ENCODE measurements around the gene RPL36AL.
A peak's percentile ranks its signal among the peaks of the same experiment; 100 is the strongest.
"Not testable (repeated sequence)": the region's sequence is repeated elsewhere in the genome, so short reads cannot be mapped to it uniquely, and the experiment has no call there.

RPL36AL gene

DNA sequence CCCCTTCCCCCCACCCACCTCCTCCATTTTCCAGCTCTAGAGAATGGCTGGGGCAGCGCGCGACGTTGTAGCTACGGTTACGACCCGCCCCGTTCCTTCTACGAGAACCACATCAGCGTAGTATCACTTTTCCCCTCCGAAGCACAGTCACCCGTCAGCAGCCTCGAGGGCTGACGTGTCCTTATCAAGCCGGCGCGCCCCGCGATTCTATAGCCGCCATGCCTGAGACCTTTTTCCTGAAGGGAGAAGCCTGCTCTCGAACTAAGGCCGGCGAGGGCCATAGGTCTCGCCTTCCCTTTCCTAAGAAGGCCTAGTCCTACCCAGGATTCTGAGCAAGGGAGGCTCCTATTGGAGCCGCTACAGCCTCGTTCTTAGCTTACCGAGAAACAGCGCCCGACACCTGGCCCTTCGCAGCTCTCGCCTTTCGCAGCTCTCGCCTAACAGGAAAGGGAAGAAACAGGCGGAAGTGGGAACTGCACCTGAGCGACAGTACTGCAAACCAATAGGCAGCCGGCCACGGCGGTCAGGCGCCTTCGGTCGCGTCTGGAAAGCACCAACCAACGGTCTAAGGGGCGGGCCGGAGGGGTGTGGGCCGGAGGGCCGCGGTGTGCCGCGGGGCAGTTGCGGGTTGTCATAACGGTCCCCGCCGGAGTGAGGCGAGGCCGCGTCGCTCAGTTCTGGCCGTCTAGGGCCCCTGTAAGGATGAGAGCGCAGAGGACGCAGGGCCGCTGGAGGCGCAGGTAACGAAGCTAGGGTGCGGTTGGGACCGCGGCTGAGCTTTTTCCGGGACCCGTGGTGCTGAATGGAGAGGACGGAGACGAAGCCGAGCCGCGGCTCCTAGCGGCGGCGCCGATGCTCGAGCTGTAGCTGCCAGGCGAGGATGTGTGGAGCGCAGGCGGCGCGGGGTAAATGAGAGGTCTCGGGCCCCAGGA lies at the start of gene RPL36AL, which contains the start of gene MGAT2:
RPL36AL (minus strand) TSS at position 445 of the 932 bp plus-strand sequence. CDS start 1,522 bp downstream, outside the sequence.
MGAT2 (plus strand) TSS at position 618 of the 932 bp plus-strand sequence. CDS start 470 bp downstream, outside the sequence.
- peak; percentile 98 for DNase-seq (ENCODE audit: low spot score)
- TF ChIP-seq, protein P1, sequence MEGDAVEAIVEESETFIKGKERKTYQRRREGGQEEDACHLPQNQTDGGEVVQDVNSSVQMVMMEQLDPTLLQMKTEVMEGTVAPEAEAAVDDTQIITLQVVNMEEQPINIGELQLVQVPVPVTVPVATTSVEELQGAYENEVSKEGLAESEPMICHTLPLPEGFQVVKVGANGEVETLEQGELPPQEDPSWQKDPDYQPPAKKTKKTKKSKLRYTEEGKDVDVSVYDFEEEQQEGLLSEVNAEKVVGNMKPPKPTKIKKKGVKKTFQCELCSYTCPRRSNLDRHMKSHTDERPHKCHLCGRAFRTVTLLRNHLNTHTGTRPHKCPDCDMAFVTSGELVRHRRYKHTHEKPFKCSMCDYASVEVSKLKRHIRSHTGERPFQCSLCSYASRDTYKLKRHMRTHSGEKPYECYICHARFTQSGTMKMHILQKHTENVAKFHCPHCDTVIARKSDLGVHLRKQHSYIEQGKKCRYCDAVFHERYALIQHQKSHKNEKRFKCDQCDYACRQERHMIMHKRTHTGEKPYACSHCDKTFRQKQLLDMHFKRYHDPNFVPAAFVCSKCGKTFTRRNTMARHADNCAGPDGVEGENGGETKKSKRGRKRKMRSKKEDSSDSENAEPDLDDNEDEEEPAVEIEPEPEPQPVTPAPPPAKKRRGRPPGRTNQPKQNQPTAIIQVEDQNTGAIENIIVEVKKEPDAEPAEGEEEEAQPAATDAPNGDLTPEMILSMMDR (IDR thresholded peaks at IDR 0.05; ENCODE audit: extremely low read depth, missing control alignments), result no peak

DNA sequence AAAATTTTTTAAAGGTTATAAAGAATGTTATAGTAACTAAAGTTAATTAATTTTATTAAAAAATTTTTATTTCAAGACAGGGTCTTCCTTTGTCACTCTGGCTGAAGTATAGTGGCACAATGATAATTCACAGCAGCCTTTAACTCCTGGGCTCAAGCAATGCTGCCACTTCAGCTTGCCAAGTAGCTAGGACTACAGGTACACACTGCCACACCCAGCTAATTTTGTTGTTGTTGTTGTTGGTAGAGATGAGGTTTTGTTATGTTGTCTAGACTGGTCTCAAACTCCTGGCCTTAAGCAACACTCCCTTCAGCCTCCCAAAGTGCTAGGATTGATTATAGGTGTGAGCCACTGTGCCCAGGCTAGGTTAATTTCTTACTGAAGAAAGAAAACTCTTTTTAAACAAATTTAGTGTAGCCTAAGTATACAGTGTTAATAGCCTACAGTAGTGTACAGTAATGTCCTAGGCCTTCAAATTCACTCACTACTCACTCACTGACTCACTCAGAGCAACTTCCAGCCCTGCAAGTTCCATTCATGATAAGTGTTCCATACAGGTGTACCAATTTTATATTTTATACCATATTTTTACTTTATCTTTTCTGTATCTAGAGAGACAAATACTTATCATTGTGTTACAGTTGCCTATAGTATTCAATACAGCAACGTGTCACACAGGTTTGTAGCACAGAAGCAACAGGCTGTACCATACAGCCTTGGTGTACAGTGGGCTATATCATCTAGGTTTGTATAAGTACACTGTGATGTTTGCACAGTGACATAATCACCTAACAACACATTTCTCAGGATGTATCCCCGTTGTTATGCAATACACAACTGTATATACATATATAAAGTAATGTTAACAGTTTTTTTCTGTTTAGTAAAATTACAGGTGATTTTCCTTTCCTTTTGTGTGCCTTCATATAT lies 39.4 kb upstream of the RPL36AL start:
- TF ChIP-seq, protein P1 (IDR thresholded peaks at IDR 0.05; ENCODE audit: extremely low read depth, missing control alignments), result no peak
- no peak for DNase-seq (ENCODE audit: low spot score)

DNA sequence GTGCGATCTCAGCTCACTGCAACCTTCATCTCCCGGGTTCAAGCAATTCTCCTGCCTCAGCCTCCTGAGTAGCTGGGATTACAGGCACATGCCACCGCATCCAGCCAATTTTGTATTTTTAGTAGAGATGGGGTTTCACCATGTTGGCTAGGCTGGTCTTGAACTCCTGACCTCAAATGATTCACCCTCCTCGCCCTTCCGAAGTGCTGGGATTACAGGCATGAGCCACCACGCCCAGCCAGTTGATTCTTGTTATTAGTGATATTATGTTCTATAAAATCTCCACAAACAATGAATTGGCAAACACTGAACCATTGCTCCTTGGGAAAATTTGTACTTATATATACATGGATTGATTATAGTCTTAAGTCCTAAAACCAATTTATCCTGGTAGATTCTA lies 37.1 kb upstream of the RPL36AL start:
- DNase-seq (ENCODE audit: low spot score), result not testable (repeated sequence)

DNA sequence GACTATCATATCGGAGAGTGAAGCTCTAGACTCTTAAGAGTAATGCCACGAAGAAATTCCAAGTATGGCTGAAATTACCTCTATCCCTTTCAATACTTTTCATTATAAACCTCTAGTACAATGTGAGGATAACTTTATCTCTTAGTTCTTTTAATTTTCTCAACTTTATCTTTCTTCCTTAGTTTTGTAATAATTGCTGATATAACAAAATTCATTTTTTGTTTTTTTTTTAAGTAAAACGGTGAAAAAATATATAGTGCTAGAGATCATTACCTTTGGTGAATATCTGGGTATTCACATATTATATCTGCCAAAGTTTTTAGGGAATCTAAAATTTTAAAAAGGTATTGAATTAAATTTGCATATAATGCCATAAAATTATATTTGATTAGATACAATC lies 34.1 kb upstream of the RPL36AL start:
- no peak for DNase-seq (ENCODE audit: low spot score)
- TF ChIP-seq, protein P1 (IDR thresholded peaks at IDR 0.05; ENCODE audit: extremely low read depth, missing control alignments), result no peak

DNA sequence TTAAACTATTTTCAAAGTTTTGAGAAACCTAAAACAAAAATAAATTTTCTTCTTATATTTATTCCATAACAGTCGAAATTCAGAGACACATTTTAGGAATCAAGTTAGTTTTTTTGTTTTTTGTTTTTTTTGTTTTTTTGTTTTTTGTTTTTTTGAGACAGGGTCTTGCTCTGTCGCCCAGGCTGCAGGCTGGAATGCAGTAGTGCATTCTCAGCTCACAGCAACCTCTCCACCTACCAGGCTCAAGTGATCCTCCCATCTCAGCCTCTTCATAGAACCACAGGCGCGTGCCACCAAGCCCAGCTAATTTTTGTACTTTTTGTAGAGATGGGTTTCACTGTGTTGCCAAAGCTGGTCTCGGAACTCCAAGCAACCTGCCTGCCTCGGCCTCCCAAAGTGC lies 33.1 kb upstream of the RPL36AL start:
- DNase-seq (ENCODE audit: low spot score), result no peak
- TF ChIP-seq, protein P1 (IDR thresholded peaks at IDR 0.05; ENCODE audit: extremely low read depth, missing control alignments), result no peak

DNA sequence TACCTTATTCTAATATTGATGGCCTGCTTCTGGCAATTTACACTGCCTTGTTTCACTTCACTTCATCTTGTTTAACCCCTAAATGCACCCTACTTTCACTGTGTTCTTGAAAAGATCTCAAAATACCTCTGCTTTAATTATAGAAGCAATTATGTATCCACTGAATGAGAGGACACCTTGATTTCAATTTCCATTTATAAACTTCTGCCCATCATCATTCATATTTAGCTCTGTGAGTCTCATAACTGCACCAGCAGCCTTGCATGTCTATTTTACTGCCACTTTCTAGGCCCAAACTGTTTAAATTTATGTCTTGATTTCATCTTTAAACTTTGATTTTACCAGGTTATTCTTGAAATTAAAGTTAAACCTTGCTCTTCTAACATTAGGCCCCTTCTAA lies 21.7 kb upstream of the RPL36AL start:
- TF ChIP-seq, protein P1 (IDR thresholded peaks at IDR 0.05; ENCODE audit: extremely low read depth, missing control alignments), result no peak

DNA sequence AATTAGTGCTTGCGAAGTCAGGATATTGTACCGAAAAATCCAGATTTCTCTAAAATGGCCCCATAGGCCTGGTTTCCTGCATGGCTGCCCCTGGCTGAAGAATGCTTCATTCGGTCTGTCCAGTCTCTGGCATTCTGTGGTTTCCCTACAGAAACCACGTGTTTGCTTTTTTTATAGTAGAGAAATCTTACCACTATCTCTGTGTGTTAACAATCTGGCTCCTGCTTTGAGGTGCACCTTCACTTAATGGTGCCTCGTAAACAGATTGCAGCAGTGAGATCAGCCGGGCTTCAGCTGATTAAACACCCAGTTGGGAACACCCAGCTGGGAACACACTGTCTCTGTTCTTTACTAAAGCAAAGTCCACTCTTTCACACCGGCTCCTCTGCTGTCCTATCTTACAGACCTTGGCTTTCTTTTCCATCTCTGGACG lies 21.3 kb upstream of the RPL36AL start:
- TF ChIP-seq, protein P1 (IDR thresholded peaks at IDR 0.05; ENCODE audit: extremely low read depth, missing control alignments), result no peak
- no peak for DNase-seq (ENCODE audit: low spot score)

More for the DNA sequence above, 21.7 kb upstream of the RPL36AL start:
- DNase-seq (ENCODE audit: low spot score), result no peak
